Endodermal cell (in vitro differentiated cells): Measurements from ENCODE around the gene RLN3. TPM values are rescaled to one million over a fixed set of nuclear protein-coding genes. Genes with fewer than 3 reads are reported as not detected.
"Not testable (repeated sequence)": the region's sequence is repeated elsewhere in the genome, so short reads cannot be mapped to it uniquely, and the experiment has no call there.

Source experiments
- DNase-seq: peaks from one replicate; pipeline ENCODE4 v3.0.0-alpha.2; 2017
- H3K27ac ChIP-seq: 2 replicates; pipeline ENCODE4 v1.5.1; 2013; ENCODE audit warnings: mild to moderate bottlenecking, low read depth, low read length, moderate library complexity
- H3K27me3 ChIP-seq: 2 replicates; pipeline ENCODE4 v1.6.1; 2013; ENCODE audit warnings: mild to moderate bottlenecking, low read length, moderate library complexity; ENCODE audit not compliant: insufficient read depth, control insufficient read depth, poor library complexity, severe bottlenecking
- H3K36me3 ChIP-seq: 2 replicates; pipeline ENCODE4 v1.7.0; 2013; ENCODE audit warnings: mild to moderate bottlenecking, low read length, moderate library complexity; ENCODE audit not compliant: control insufficient read depth, insufficient read depth
- H3K4me1 ChIP-seq: one replicate; pipeline ENCODE4 v1.7.0; 2013; ENCODE audit warnings: low read length; ENCODE audit not compliant: control insufficient read depth, insufficient read depth
- H3K4me3 ChIP-seq: 2 replicates; pipeline ENCODE4 v1.5.1; 2013; ENCODE audit warnings: mild to moderate bottlenecking, low read length, moderate library complexity
- H3K9ac ChIP-seq: 2 replicates; pipeline ENCODE4 v1.6.1; 2013; ENCODE audit warnings: mild to moderate bottlenecking, low read length, moderate library complexity; ENCODE audit not compliant: poor library complexity, severe bottlenecking; ENCODE audit errors: extremely low read depth
- H3K9me3 ChIP-seq: 2 replicates; pipeline ENCODE4 v1.6.1; 2013; ENCODE audit warnings: mild to moderate bottlenecking, low read length, moderate library complexity; ENCODE audit not compliant: control insufficient read depth
- H3K27ac Mint-ChIP-seq: 2 replicates; pipeline ENCODE4 v1.8.0; 2020; ENCODE audit warnings: mixed read lengths
- H3K27me3 Mint-ChIP-seq: 2 replicates; pipeline ENCODE4 v1.8.0; 2021; ENCODE audit warnings: mild to moderate bottlenecking, mixed read lengths; ENCODE audit not compliant: insufficient read depth
- H3K36me3 Mint-ChIP-seq: 2 replicates; pipeline ENCODE4 v1.8.0; 2020; ENCODE audit warnings: low read depth, mixed read lengths
- H3K4me1 Mint-ChIP-seq: 2 replicates; pipeline ENCODE4 v1.8.0; 2020; ENCODE audit warnings: mixed read lengths
- H3K4me3 Mint-ChIP-seq: 2 replicates; pipeline ENCODE4 v1.8.0; 2020; ENCODE audit warnings: mild to moderate bottlenecking, moderate library complexity, mixed read lengths
- H3K9me3 Mint-ChIP-seq: 2 replicates; pipeline ENCODE4 v1.8.0; 2020; ENCODE audit warnings: mild to moderate bottlenecking, mixed read lengths
- CTCF ChIP-seq: fragments of 200-600 bp; sonication (generic); conservative IDR thresholded peaks from 2 replicates; pipeline ENCODE4 v1.5.0; 2021; ENCODE audit warnings: antibody characterized with exemption, mild to moderate bottlenecking
- WGBS, 2 experiments: methylation state at CpG; one replicate each; pipeline versions ENCODE4 v1.1.5 to v1.1.7; 2013; ENCODE audit warnings: missing lambda C conversion rate in 2 of 2, mixed read lengths in 1 of 2; ENCODE audit not compliant: insufficient coverage in 1 of 2, insufficient read length in 1 of 2; 5-methylcytosine and 5-hydroxymethylcytosine counted together
- total RNA-seq, 2 donors: library from RNA; stranded (reverse); fragmentation: NEBNext Ultra II Directional in 1 of 2; extraction: Animal tissue kit (Norgen Biotek cat#: 25700) in 1 of 2; gene quantifications; 2 replicates in 1 of 2; 3 replicates in 1 of 2; pipeline ENCODE4 v1.2.1, GENCODE V29; 2021

The RLN3 gene
- total RNA-seq, 2 donors from 2014 or later: not detected

GRCh38 chr19:14048443-14049153, 20.6 kb downstream of the RLN3 start:
- H3K9me3 Mint-ChIP-seq: peaks cover 5% of the 10 kb centered on the region
- Histone ChIP-seq H3K4me3 (no peak overlapping the region), H3K4me1 (no peaks in the 10 kb centered on the region), H3K9ac (no peak overlapping the region), H3K27ac (no peak overlapping the region), H3K36me3 (peaks cover 8% of the 10 kb centered on the region), H3K27me3 (no peaks in the 10 kb centered on the region), H3K9me3 (no peaks in the 10 kb centered on the region)
- 64 to 75% methylated on average over 3 to 7 of the region's 8 CpGs for WGBS, 2 experiments
- peak; percentile 95 for DNase-seq
- no peak overlapping the region for H3K27ac Mint-ChIP-seq
- peaks cover 2% of the 10 kb centered on the region for H3K27me3 Mint-ChIP-seq
- TF ChIP-seq CTCF: peak; percentile 94
- H3K36me3 Mint-ChIP-seq: peaks cover 35% of the 10 kb centered on the region
- H3K4me1 Mint-ChIP-seq: no peaks in the 10 kb centered on the region
- H3K4me3 Mint-ChIP-seq: no peak overlapping the region

DNA sequence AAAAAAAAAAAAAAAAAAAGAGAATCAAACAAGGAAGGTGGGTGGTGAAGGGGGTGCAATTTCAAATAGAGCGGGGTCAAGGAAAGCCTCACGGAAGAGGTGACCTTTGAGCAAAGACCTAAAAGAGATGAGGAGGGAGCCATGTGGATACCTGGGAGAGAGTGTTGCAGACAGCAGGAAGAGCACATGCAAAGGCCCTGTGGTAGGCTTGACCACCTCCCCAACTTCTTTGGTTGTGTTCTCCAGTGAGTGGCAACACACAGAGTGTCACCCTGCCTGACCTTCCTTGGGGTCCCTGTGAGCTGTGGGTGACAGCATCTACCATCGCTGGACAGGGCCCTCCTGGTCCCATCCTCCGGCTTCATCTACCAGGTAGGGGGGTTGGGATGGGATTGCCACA, 22.6 kb downstream of the RLN3 start:
- Histone ChIP-seq H3K36me3 (peaks cover 8% of the 10 kb centered on the region), H3K9ac (no peak overlapping the region), H3K27me3 (no peaks in the 10 kb centered on the region), H3K4me3 (no peak overlapping the region), H3K4me1 (no peaks in the 10 kb centered on the region), H3K27ac (no peak overlapping the region), H3K9me3 (no peaks in the 10 kb centered on the region)
- peaks cover 35% of the 10 kb centered on the region for H3K36me3 Mint-ChIP-seq
- TF ChIP-seq CTCF: no peak
- WGBS, 2 experiments: 94 to 100% methylated on average over 2 to 4 of the region's 4 CpGs
- no peak overlapping the region for H3K4me3 Mint-ChIP-seq
- no peak for DNase-seq
- H3K27me3 Mint-ChIP-seq: peaks cover 15% of the 10 kb centered on the region
- no peak overlapping the region for H3K27ac Mint-ChIP-seq
- H3K9me3 Mint-ChIP-seq: peaks cover 5% of the 10 kb centered on the region
- no peaks in the 10 kb centered on the region for H3K4me1 Mint-ChIP-seq

DNA sequence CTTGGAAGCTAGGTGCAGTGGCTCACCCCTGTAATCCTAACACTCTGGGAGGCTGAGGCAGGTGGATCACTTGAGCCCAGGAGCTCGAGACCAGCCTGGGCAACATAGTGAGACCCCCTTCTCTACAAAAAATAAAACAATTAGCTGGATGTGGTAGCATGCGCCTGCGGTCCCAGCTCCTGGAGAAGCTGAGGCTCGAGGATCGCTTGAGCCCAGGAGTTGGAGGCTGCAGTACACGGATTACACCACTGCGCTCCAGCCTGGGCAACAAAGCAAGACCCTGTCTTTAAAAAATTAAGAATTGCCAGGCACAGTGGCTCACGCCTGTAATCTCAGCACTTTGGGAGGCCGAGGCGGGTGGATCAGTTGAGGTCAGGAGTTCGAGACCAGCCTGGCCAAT, 23.0 kb downstream of the RLN3 start:
- H3K4me3 Mint-ChIP-seq, H3K4me1 Mint-ChIP-seq, H3K4me1 ChIP-seq, H3K27ac ChIP-seq, DNase-seq, H3K9me3 ChIP-seq, H3K27me3 ChIP-seq, H3K36me3 ChIP-seq, H3K4me3 ChIP-seq, H3K9me3 Mint-ChIP-seq, H3K27ac Mint-ChIP-seq, H3K9ac ChIP-seq: not testable (repeated sequence)
- TF ChIP-seq CTCF: peak; percentile 30
- peaks cover 17% of the 10 kb centered on the region for H3K27me3 Mint-ChIP-seq
- peaks cover 33% of the 10 kb centered on the region for H3K36me3 Mint-ChIP-seq
- 86 to 96% methylated on average over 11 of the region's 11 CpGs for WGBS, 2 experiments
